Renal cortex interstitium (tissue), 11 donors: Measurements from ENCODE around the gene QRFP. TPM values are rescaled to one million over a fixed set of nuclear protein-coding genes. Genes with fewer than 3 reads are reported as not detected.

Experiments used
- DNase-seq, 11 donors: peaks; one replicate each; pipeline ENCODE4 v3.0.0-alpha.2; 2013; ENCODE audit warnings: low read depth in 9 of 11, low spot score in 4 of 11; ENCODE audit errors: extremely low read depth in 1 of 11
- polyA plus RNA-seq, 3 donors: library from polyadenylated mRNA; unstranded; fragments of 120-200 nt; gene quantifications; one replicate each; pipeline ENCODE4 v1.2.1, GENCODE V29; 2013; ENCODE audit not compliant: insufficient read length in 3 of 3

Gene QRFP
- polyA plus RNA-seq, 3 donors = 0.34 to 0.57 (median 0.36) TPM

DNA sequence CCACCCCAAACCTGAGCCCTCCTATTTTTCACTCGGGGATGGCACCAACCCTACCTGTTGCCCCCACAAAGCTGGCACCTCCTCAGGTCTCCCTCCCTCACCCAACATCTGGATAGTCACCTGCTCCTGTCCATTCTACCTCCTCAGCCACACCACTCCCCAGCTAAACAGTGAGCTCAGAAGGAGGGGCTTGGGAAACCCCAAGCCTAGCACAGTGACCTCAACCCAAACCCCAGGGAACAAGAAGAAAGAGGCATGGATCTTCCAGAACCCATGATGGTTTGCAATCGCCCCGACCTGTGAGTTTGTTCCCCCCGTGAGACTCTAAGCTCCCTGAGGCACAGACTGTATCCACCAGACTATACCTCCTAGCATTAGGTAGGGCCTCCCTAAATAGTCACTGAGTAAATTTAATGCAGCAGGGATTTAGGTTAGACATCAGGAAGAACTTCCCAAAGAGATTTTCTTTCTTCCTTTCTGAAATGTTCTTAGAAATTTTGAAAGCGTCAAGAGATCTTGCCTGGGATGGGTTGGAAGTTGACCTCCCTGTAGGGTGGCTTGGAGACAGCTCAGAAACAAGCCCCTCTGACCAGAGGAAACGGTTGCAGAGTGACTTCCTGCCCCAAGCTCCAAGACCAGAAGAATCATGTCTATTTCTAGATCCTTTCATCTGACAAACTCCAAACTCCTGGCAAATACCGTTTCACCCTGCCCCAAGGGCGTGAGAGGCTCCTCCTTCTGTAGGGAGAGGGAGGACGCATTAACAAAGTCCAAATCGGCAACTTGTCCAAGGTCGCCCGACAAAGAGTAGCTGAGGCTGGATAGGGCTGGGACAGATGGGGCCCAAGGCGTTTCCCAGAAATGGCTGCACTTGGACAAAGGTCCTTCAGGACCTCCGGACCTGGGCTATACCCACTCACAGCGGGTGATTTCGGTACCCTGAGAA is 38.4 kb upstream of the QRFP start:
- DNase-seq = no peak

DNA sequence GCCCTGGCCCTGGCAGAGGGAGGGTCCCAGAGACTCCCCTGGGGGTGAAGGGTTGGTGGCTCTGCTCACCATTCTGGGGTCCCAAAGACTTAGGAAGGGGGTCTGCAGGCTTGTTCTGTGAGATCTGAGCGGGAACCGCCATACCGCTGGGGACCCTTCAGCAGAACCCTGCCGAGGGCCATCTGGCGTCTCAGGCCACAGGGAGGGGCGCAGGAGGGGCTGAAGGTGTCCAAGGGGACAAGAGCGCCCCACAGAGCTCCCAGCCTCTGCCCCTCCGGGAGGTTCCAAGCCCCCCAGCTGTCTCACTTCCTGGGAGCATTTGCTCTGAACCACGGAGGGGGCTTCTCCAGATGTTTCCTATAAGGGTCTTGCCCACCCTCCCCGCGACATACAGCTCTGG is 37.6 kb upstream of the QRFP start:
- DNase-seq = no peak

DNA sequence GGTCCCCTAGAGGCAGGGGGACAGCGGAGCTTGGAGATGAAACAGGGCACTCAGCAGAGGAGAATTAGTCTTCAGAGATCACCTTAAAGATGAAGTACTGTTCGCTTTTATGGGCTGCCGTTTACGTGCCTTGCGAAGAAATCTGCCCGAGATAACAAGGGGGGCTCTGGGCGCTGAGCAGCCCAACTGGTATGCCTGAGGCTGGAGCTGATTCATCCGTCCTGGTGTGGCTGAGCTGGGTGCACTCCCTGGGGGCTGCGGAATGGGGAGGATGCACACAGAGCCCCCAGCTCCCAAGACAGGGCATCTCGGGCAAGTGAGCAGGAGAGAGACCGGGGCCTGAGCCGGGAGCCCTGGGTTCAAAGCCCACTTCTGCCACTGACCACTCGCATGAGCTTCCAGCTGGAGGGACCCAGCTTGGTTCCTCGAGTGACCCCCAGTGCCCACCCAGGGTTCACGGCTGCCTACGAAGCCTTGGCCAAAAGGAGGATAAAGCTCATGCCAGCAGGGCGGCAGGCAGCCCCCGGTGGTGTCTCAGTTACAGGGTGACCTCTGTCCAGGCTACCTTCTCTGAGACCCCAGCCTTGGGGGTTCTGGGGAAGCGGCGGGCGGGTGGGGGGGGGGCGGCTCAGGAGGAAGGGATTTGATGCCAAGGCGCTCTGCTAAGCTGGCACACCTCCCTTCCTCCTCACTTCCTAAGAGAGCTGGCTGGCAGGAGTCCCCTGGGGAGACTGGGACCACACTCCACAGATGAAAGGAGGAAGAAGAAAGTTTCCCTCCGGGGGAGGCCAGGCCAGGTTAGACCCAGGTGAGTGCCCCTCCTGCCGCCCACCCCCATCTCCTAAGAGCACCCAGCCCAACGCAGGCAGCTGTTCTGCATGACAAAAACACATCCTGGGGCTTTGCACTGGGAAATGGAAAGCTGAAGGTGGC is 36.8 kb upstream of the QRFP start:
- no peak for DNase-seq

DNA sequence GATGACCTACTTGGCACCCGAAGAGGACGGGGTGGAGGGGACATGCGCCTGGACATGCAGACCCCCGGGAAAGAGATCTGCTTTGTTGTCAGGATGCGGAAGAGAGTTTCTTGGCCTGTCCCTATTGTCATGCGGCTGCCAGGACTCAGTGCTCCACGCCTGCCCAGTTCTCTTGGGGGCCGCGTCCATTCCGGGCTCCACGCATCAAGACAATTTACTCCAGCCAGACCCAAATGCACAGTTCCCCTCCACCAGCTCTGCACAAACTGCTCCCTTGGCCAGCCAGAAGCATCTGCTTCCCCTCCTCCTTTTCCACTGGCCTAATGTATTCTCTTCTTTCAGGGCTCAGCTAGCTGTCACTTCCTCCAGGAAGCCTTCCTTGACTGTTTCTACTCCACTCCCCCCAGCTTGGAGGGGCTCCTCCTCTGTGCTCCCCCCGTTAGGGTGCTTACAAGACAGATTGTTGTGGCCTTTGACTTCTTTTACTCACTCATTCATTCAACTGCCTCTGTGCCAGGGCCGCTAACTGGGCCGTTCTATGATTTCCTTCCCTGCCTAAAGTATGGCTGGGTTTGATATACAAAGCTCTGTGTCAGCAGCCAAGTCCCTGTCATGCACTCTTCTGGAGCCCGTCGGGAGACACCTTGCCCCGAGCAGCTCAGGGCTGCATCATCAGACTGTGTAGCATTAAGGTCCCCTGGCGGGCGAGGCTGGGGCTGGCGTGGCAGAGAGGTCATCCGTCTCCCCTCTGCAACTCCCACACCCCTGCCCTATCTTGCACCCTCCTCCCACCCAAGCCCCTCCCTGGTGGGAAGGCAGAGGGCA is 35.9 kb upstream of the QRFP start:
- DNase-seq = no peak

DNA sequence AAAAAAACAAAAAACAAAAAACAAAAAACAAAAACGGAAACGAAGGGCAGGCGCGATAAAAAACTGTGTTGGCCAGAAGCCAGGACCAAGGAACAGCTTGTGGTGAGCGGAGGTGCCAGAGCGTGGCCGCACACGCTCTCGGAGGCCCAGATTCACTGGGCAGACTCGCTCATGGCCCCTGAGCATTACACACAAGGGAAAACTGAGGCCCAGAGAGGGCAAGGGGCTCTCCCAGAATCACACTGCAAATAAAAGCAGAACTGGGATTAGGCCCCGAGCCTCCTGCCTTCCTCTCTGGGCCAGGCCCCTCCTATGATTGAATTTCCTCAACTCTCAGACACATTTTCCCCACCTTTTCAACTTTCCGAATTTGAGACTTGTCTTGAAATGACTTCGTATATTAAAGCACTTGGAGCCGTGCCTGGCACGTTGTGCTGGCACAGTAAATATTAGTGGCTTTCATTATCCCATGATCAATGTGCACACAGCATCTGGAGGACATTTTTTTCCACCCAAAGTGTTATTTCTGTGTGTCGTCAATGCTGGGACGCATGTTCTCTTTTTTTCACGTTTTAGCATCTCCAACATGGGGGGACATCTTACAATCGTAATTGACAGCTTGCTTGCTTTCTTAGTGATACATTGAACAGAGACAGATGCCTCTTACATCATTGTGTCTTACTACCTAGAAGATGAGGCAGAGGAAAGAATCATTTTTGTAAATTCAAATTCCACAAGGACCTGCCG is 35.1 kb upstream of the QRFP start:
- DNase-seq = no peak

DNA sequence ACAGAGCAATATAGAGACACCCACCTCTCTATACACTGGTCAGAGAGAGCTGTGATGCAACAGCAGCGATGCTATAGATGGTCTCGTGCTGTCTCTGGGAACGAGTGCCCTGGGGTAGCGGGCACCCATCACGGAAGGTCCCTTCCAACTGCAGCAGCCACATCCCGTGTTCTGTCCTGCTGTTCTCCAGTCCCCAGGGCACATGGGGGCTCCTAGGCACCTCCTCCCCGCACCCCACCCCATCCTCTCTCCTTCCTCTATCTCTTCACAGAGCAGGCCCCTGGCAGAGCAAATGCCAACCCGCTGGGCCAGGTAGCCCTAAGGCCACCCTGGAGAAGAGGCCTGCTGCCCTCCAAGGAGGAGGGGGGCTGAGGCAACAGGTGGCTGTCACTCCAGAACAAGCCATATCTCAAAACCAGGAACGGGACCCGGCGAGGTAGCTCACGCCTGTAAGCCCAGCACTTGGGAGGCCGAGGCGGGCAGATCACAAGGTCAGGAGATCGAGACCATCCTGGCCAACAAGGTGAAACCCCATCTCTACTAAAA is 34.3 kb upstream of the QRFP start:
- no peak for DNase-seq

DNA sequence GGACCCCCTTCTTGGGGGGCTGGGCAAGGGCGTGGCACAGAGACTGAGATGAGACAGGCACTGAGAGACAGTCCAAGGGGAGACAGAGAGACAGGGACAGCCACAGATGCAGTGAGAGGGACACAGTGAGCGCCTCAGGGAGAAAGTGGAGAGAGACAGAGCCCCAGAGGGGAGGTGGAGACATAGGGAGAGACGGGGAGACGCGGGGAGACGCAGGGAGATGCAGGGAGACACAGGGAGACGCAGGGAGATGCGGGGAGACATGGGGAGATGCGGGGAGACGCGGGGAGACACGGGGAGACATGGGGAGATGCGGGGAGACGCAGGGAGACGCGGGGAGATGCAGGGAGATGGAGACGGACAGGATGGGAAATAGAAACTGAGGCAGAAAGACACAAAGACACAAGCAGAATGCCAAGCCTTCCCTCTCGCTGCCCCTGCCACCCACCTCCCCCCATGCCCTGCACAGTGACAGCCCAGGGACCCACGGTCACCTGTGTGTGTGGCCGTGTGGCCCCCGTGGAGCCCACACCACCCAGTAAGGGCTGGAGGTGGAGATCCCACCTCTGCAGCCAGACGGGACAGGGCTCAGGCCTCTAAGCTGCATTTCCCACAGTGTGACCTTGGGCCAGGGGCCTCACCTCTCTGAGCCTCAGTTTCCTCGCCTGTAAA is 33.7 kb upstream of the QRFP start:
- DNase-seq = no peak

DNA sequence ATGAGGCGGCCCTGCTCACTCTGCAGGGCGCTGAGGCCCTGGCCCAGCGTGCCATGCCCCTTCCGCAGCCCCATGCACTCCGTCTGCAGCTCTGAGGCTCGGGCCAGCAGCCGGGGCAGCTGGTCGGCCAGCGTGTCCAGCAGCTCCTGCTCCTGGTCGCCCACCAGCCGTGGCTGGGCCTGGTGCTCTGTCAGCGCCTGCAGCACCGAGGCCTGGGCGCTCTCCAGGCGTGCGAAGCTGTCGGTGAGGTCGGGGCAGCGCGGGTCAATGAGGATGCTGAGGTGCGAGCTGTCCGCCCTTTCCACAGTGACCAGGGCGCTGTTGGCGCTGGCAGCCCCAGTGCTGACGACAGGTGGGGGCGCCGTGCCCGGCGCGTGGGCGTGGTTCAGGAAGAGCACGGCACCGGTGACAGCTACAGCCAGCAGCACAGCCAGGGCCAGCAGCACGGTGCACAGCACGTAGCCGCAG is 33.0 kb upstream of the QRFP start:
- no peak for DNase-seq

DNA sequence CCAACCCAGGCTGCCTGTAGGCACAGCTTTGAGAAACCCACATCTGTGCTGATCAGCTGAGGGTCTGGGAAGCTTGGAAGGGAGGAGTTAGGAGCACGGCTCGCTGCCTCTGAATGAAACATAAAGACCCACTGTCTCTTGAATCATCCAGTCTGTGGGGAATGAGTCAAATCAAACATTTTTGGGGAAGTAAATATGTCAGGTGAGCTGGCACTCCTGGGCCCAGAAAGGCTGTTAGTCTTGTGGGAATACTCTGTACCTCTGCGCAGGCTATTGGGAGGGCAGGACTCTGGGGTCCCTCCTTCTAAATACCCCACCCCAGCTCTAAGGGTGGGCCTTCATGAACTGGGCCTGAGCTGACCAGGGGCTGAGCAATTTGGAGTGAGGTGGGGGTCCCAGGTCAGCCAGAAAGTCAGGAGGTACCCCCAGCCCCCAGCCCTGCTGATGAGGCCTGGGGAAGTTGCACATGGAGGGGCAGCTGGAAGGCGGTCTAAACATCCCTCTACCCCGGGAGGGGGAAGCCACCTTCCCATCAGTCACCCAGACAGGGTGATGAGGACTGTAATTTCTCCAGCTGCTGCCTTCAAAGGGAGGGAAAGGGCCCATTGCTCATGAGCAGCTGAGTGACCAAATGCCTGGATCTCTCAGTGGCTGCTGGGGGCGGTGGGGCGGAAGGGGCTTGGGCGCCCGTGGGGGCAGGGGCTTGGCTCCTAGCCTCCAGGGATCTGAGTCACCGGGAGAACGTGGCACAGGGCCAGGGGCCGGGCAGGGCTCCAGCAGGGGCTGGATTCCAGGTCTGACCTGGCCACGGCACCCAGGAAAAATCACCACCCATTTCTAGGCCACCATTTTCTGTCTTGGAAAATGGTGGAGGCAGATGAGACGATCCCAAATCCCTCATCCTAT is 31.6 kb upstream of the QRFP start:
- no peak for DNase-seq

DNA sequence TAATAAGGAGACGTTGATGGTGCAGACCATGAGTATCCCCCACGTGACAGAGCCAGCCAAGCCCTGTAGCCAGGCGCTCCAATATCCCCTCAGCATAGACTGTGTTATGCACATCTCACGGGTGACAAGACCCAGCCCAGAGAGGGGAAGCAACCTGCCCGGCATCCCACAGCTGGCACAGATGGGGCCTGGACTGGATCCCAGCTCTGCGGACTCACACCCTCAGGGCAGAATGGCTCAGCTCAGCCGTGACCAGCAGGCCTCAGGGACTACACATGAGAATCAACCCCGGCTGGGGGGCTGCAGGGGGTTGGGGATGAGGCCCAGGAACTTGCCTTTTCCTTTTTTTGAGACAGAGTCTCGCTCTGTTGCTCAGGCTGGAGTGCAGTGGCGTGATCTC is 30.7 kb upstream of the QRFP start:
- DNase-seq = no peak

DNA sequence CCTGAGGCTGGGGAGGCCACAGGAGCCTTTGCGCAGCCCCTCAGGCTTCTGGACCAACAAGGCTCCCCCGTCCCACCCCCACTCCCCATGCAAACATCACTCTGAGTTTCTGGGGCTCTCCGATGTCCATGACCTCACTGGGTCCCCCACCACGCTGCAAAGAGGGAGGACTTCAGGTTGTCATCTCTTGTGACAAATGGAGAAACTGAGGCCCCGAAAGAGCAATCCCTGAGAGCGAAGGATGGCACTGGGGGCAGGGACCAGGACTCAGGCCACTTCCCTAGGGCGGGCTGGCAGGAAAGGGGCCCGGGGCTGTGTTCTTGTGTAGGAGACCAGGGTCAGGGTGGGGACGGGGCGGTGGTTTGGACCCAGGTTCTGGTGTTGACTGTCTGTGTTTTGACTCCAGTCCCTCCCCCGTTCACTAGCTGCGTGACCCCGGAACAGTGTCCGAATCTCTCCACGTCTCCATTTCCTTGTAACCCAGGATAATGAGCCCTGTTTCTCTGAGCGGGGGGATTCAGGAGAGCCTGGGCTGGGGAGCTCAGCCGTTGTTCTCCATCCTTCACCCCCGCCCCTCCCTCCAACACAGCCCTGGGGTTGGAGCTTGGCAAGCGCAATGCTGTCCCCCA is 28.6 kb upstream of the QRFP start:
- DNase-seq = no peak

DNA sequence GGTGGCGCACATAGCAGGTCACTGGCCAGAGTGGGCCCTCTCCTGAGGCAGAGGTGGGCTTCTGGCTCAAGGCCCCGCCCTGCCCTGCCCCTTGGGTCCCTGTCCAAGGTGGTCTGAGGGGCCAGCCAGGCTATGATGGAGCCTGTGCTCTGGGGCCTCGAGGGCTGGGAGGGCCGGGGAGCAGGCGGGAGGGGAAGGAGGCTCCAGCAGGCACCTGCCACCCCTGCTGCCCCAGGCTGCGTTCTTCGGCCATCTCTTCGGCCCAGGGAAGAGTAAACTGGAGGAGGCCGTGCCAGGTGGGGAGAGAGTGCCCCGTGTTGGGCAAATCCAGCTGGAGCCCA is 27.8 kb upstream of the QRFP start:
- DNase-seq = no peak

DNA sequence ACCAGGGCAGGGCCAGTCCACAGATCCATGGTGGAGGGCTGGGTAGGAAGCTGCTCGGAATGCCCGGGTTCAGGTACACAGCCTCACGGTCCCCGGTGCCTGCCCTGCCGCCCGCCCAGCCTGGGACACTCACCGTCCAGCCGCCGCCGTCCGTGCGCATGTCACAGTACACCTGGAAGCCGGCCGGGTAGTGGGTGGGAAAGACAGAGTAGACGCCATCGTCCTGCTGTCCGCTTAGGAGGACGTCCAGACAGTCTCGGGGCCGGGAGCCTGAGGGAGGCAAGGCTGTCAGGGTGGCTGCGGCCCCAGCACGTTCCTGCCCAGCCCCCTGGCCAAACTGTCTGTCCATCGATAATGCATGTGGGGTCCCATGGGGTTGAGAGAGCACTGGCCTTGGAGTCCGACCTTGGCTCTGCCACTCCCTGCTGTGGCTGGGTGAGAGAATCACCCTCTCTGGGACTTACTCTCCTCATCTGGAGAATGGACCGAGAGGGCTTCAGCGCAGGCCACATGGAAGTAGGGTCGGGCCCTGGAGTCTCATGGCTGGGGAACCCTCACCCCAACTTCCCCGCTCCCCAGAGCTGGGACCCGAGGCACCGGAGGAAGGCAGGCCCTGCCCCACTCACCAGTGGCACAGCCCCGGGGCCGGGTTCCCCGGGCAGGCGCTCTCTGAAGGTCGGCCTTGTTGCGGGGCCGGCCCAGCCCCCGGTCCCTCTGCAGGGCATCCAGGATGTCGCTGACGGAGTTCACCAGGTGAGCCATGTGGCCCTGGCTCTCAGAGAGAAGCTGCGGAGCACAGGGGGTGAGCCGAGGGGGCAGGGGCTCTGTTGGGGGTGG is 27.2 kb upstream of the QRFP start:
- DNase-seq = no peak

DNA sequence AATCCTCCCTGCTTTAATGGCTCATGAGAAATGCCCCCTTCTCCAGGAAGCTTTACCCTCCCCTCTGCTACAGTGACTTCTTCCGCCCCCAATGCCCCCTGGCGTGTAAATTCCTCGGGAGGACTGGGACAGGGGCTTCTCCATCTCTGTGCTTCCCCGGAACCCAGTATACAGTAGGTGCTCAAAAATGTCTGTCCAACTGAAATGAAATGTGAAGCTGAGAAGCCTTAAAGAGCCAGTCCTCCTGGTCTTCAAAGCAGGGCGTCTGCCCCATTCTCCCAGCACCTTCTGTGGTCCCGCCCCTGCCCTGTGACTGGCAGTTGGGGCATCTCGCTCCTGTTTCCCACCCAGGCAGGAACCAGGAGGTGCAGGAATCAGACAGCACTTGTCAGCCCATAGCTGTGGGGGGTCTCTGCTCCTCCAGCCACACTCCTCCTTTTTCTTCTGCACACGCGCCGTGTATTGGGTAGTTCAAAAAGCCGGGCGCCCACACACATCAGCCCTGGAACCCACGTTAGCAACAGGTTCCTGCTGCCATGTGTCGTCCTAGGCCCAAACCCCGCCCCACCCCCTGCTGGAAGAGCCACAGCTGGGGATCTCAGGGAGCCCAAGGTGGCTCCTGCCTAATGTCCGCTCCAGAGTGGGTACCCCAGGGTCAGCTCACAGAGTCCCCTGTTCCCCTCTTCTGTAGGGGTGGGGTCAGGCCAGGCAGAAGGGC is 26.4 kb upstream of the QRFP start:
- no peak for DNase-seq
